ENCODE measurements around the gene TAS2R1. TPM values are rescaled to one million over a fixed set of nuclear protein-coding genes. Genes with fewer than 3 reads are reported as not detected.

TAS2R1 gene
- total RNA-seq, 1 donor from 2014 or later, result not detected

DNA sequence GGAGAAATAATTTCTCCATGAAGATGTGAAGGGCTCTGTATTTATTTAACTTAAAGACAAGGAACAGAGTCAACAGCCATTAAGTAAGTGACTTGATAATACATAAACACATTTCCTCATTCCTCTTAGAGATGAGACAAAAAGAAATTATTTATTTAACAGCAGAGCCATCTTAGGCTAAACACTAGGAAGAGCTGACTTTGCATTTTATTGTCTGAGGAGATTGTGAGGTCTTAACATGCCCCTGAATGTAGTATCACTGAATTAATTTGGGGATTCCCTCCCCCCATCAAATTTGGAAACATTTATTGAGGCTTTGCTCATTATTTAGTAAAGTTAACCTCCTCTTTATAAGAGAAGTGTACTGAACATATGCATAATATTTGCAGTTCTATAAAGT, 35.2 kb downstream of the TAS2R1 start:
- Histone ChIP-seq H3K4me3 (ENCODE audit: low read depth, low read length) (no peak overlapping the region), H3K36me3 (ENCODE audit: control insufficient read depth, insufficient read depth, low read length) (no peaks in the 10 kb centered on the region), H3K27me3 (ENCODE audit: control insufficient read depth, insufficient read depth, low read length) (peaks cover 2% of the 10 kb centered on the region)
- TF ChIP-seq, protein P1, sequence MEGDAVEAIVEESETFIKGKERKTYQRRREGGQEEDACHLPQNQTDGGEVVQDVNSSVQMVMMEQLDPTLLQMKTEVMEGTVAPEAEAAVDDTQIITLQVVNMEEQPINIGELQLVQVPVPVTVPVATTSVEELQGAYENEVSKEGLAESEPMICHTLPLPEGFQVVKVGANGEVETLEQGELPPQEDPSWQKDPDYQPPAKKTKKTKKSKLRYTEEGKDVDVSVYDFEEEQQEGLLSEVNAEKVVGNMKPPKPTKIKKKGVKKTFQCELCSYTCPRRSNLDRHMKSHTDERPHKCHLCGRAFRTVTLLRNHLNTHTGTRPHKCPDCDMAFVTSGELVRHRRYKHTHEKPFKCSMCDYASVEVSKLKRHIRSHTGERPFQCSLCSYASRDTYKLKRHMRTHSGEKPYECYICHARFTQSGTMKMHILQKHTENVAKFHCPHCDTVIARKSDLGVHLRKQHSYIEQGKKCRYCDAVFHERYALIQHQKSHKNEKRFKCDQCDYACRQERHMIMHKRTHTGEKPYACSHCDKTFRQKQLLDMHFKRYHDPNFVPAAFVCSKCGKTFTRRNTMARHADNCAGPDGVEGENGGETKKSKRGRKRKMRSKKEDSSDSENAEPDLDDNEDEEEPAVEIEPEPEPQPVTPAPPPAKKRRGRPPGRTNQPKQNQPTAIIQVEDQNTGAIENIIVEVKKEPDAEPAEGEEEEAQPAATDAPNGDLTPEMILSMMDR (IDR thresholded peaks at IDR 0.05; ENCODE audit: insufficient read depth, low read length, poor library complexity, severe bottlenecking), result no peak
- DNase-seq (ENCODE audit: low read depth), result no peak

- H3K36me3 ChIP-seq (ENCODE audit: control insufficient read depth, insufficient read depth, low read length), result no peaks in the 10 kb centered on the region
- H3K27me3 ChIP-seq (ENCODE audit: control insufficient read depth, insufficient read depth, low read length), result no peaks in the 10 kb centered on the region
- TF ChIP-seq, protein P1 (IDR thresholded peaks at IDR 0.05; ENCODE audit: insufficient read depth, low read length, poor library complexity, severe bottlenecking), result no peak
- no peak for DNase-seq (ENCODE audit: low read depth)
- no peak overlapping the region for H3K4me3 ChIP-seq (ENCODE audit: low read depth, low read length)
These were observed 40.9 kb downstream of the TAS2R1 start for GRCh38 chr5:9589049-9589835.

GRCh38 chr5:9588254-9588653, 41.9 kb downstream of the TAS2R1 start:
- Histone ChIP-seq H3K36me3 (ENCODE audit: control insufficient read depth, insufficient read depth, low read length) (no peaks in the 10 kb centered on the region), H3K4me3 (ENCODE audit: low read depth, low read length) (no peak overlapping the region), H3K27me3 (ENCODE audit: control insufficient read depth, insufficient read depth, low read length) (no peaks in the 10 kb centered on the region)
- TF ChIP-seq, protein P1 (IDR thresholded peaks at IDR 0.05; ENCODE audit: insufficient read depth, low read length, poor library complexity, severe bottlenecking), result no peak
- DNase-seq (ENCODE audit: low read depth), result no peak

- H3K36me3 ChIP-seq (ENCODE audit: control insufficient read depth, insufficient read depth, low read length), result no peaks in the 10 kb centered on the region
- H3K27me3 ChIP-seq (ENCODE audit: control insufficient read depth, insufficient read depth, low read length), result no peaks in the 10 kb centered on the region
- H3K4me3 ChIP-seq (ENCODE audit: low read depth, low read length), result no peak overlapping the region
- DNase-seq (ENCODE audit: low read depth), result no peak
- TF ChIP-seq, protein P1 (IDR thresholded peaks at IDR 0.05; ENCODE audit: insufficient read depth, low read length, poor library complexity, severe bottlenecking), result no peak
These were observed 43.0 kb downstream of the TAS2R1 start for GRCh38 chr5:9587135-9587534.

DNA sequence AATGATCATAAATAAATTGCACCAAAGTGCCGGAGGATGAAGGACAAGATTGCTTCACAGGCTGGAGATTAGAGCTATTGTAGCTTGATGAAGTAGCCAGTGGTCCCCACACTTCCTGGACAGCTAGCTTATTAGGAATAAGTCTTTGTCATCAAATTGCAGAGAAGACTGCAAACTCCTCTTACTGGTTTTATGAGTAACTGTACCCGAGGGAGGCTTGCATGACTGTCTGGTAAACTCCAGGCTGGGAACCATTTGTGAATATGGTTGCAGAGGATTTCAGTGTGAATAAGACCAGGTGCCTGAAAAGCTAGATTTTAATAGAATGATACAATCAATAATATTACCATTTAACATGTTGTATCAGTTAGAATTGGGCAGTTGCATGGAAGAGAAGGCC, 47.7 kb downstream of the TAS2R1 start:
- Histone ChIP-seq H3K36me3 (ENCODE audit: control insufficient read depth, insufficient read depth, low read length) (no peaks in the 10 kb centered on the region), H3K27me3 (ENCODE audit: control insufficient read depth, insufficient read depth, low read length) (no peaks in the 10 kb centered on the region), H3K4me3 (ENCODE audit: low read depth, low read length) (no peak overlapping the region)
- DNase-seq (ENCODE audit: low read depth), result no peak
- TF ChIP-seq, protein P1 (IDR thresholded peaks at IDR 0.05; ENCODE audit: insufficient read depth, low read length, poor library complexity, severe bottlenecking), result no peak

Other genes with a start within 250 kb of the TAS2R1 start
- 4.0 and 4.7 TPM in 2 replicates for gene SEMA5A, start 84.3 kb downstream of the TAS2R1 start, total RNA-seq

Data from kidney epithelial cell (primary cell).